Common myeloid progenitor, CD34-positive (primary cell): ENCODE results near the gene KCNG2.

Experiments
- CTCF ChIA-PET: fragments of 350-600 bp; sonication (Branson Sonifier 250); formaldehyde crosslinking; loops from one replicate; lab custom pipeline; 2021; ENCODE audit warnings: antibody characterized with exemption; lab: Charles Lee
- POLR2A ChIA-PET: fragments of 350-600 bp; sonication (Branson Sonifier 250); formaldehyde crosslinking; loops from one replicate; lab custom pipeline; 2021; ENCODE audit warnings: antibody characterized with exemption; lab: Charles Lee
- DNase-seq, 3 donors: peaks; one replicate each; pipeline versions ENCODE4 v3.0.0 to v3.0.0-alpha.2; 2013
- H3K27ac ChIP-seq, 2 experiments: 1 replicate in 1 of 2; 2 replicates in 1 of 2; pipeline ENCODE4 v1.7.0; 2013; ENCODE audit warnings: inconsistent platforms in 2 of 2, low read length in 2 of 2, mild to moderate bottlenecking in 2 of 2, low read depth in 1 of 2, moderate library complexity in 1 of 2; ENCODE audit not compliant: severe bottlenecking in 2 of 2, insufficient read depth in 1 of 2, poor library complexity in 1 of 2
- H3K27me3 ChIP-seq, 5 experiments: replicated peaks in 2 of 5; 1 replicate in 3 of 5; 2 replicates in 2 of 5; pipeline versions ENCODE4 v1.6.1 to v1.7.0; 2013; ENCODE audit warnings: low read length in 4 of 5, mild to moderate bottlenecking in 2 of 5, moderate library complexity in 2 of 5, inconsistent platforms in 1 of 5; ENCODE audit not compliant: insufficient read depth in 5 of 5, control insufficient read depth in 4 of 5
- H3K36me3 ChIP-seq, 4 experiments: 1 replicate in 2 of 4; 2 replicates in 2 of 4; pipeline versions ENCODE4 v1.6.1 to v1.7.0; 2013; ENCODE audit warnings: low read length in 3 of 4, control low read depth in 1 of 4, mild to moderate bottlenecking in 1 of 4; ENCODE audit not compliant: control insufficient read depth in 4 of 4, insufficient read depth in 4 of 4
- H3K4me1 ChIP-seq, 4 experiments: 1 replicate in 3 of 4; 2 replicates in 1 of 4; pipeline versions ENCODE4 v1.6.1 to v1.7.1; 2013; ENCODE audit warnings: low read length in 3 of 4, mild to moderate bottlenecking in 3 of 4, control low read depth in 1 of 4, inconsistent platforms in 1 of 4, moderate library complexity in 1 of 4; ENCODE audit not compliant: control insufficient read depth in 4 of 4, insufficient read depth in 4 of 4; ENCODE audit errors: control extremely low read depth in 1 of 4
- H3K4me3 ChIP-seq, 7 experiments: 1 replicate in 4 of 7; 2 replicates in 3 of 7; pipeline versions ENCODE4 v1.5.1 to v1.7.0; 2013; ENCODE audit warnings: mild to moderate bottlenecking in 7 of 7, low read length in 6 of 7, moderate library complexity in 6 of 7, inconsistent platforms in 2 of 7, low read depth in 2 of 7, control low read depth in 1 of 7; ENCODE audit not compliant: insufficient read depth in 4 of 7, control insufficient read depth in 1 of 7; ENCODE audit errors: extremely low read depth in 1 of 7
- H3K9me3 ChIP-seq, 5 experiments: 1 replicate in 4 of 5; 2 replicates in 1 of 5; pipeline versions ENCODE4 v1.6.1 to v1.7.1; 2013; ENCODE audit warnings: low read length in 4 of 5, mild to moderate bottlenecking in 2 of 5, inconsistent platforms in 1 of 5, low read depth in 1 of 5, moderate library complexity in 1 of 5; ENCODE audit not compliant: control insufficient read depth in 4 of 5, insufficient read depth in 2 of 5; ENCODE audit errors: control extremely low read depth in 1 of 5
- WGBS: methylation state at CpG from one replicate; pipeline ENCODE4 v1.1.5; 2013; ENCODE audit not compliant: insufficient coverage; 5-methylcytosine and 5-hydroxymethylcytosine counted together

The KCNG2 gene

DNA sequence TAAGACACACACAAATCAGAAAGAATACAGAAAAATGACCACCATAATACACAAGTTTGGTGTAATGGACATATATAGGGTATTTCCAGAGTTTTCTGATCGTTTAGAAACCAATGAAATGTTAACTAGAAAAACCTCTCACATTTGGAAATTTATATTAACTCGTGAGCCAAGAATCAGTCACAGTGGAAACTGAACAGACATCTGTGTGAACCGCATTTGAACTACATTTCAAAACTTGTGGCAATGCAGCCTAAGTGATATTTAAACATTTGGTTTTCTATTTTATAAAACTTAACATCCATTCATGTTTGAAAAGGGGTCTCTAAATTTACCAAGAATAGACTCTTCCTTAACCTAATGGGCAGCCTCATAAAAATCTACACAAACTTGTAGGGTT lies 29.0 kb upstream of the KCNG2 start:
- POLR2A ChIA-PET = no interaction called here
- H3K27me3 ChIP-seq = peaks cover 0 to 30% (median 2%) of the 10 kb centered on the region in 5 experiments
- no peaks in the 10 kb centered on the region for H3K36me3 ChIP-seq
- DNase-seq = no peak
- 57% methylated on average over 1 of the region's 3 CpGs for WGBS
- H3K4me1 ChIP-seq = no peaks in the 10 kb centered on the region
- H3K27ac ChIP-seq = no peak overlapping the region
- H3K4me3 ChIP-seq = no peak overlapping the region
- peaks cover 3 to 19% (median 9%) of the 10 kb centered on the region in 5 experiments for H3K9me3 ChIP-seq
- CTCF ChIA-PET = no interaction called here

DNA sequence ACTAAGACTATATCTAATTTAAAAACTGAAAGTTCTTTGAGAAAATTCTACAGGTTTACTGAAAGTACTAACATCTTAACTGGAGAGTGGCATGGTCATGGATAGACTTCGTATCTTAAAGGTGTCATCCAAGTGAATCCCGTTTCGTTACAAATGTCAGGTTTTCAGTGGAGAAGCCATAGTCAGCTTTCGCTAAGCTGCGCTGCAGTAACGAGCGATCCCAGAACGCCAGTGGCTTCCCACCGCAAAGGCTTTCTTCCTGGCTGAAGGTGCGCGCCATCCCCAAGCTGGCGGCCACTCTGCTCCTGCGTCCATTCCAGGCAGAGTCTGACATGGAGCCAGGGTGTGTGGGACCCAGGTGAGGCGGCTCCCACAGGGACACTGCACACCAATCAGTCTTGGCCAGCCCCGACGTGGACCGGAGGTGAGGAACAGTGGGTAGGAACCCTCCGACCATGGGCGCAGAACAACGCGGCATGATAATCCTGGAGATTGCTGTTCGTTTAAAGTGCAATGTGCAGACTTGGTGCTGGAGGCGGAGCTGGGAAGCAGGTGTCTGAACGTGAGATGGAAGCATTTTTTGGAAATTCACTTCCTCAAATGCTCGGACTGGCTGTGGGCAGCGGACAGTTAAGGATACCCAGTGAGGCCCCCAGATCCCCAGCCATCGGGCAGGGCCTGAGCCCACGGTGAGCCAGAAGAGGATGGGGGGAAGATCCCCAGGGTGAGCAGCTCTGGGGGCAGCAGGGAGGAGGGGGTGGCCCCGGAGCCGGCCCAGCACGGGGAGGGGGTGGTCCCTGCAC lies 27.8 kb upstream of the KCNG2 start:
- DNase-seq = no peak
- Histone ChIP-seq H3K27me3 (peaks cover 0 to 34% (median 2%) of the 10 kb centered on the region in 5 experiments), H3K9me3 (peaks cover 3 to 19% (median 9%) of the 10 kb centered on the region in 5 experiments), H3K4me3 (no peak overlapping the region), H3K4me1 (no peaks in the 10 kb centered on the region), H3K27ac (no peak overlapping the region), H3K36me3 (no peaks in the 10 kb centered on the region)
- ChIA-PET POLR2A (no interaction called here), CTCF (no interaction called here)
- 88% methylated on average over 23 of the region's 31 CpGs for WGBS

DNA sequence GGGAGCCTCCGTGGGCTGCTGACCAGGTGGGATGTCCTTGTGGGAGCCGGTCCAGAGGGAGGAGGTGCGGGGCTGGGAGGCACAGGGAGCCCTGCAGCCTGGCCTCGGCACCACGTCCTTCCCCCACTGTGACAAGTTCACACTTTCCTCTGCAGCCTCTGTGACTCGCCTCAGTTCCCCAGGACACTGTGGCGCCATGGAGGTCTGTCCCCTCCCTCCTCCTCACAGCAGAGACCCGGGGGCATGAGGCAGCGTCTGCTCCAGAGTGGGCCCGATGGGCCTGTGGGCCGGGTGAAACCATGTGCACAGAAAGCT lies 27.3 kb upstream of the KCNG2 start:
- Histone ChIP-seq H3K4me1 (no peaks in the 10 kb centered on the region), H3K36me3 (no peaks in the 10 kb centered on the region), H3K27me3 (peaks cover 0 to 34% (median 2%) of the 10 kb centered on the region in 5 experiments), H3K4me3 (no peak overlapping the region), H3K9me3 (peaks cover 3 to 19% (median 9%) of the 10 kb centered on the region in 5 experiments), H3K27ac (no peak overlapping the region)
- WGBS = 81% methylated on average over 10 of the region's 11 CpGs
- no peak for DNase-seq
- ChIA-PET POLR2A (no interaction called here), CTCF (no interaction called here)

DNA sequence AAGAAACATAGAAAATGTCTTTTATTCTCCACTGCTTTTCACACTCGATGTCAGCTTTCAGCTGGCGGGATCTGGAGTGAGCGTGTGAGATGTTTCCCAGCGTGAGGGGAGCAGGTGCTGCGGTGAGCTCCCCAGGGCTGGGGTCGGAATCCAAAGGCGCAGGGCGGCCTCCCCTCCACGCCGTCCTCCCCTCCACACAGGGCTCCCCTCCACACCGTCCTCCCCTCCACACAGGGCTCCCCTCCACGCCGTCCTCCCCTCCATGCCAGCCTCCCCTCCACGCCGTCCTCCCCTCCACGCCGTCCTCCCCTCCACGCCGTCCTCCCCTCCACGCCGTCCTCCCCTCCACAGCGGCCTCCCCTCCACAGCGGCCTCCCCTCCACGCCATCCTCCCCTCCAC lies 26.9 kb upstream of the KCNG2 start:
- Histone ChIP-seq H3K27ac (no peak overlapping the region), H3K36me3 (no peaks in the 10 kb centered on the region), H3K9me3 (peaks cover 3 to 19% (median 9%) of the 10 kb centered on the region in 5 experiments), H3K4me1 (no peaks in the 10 kb centered on the region), H3K27me3 (peaks cover 0 to 34% (median 2%) of the 10 kb centered on the region in 5 experiments), H3K4me3 (no peak overlapping the region)
- POLR2A ChIA-PET = no interaction called here
- CTCF ChIA-PET = no interaction called here
- no peak for DNase-seq
- WGBS = 96% methylated on average over 5 of the region's 24 CpGs

DNA sequence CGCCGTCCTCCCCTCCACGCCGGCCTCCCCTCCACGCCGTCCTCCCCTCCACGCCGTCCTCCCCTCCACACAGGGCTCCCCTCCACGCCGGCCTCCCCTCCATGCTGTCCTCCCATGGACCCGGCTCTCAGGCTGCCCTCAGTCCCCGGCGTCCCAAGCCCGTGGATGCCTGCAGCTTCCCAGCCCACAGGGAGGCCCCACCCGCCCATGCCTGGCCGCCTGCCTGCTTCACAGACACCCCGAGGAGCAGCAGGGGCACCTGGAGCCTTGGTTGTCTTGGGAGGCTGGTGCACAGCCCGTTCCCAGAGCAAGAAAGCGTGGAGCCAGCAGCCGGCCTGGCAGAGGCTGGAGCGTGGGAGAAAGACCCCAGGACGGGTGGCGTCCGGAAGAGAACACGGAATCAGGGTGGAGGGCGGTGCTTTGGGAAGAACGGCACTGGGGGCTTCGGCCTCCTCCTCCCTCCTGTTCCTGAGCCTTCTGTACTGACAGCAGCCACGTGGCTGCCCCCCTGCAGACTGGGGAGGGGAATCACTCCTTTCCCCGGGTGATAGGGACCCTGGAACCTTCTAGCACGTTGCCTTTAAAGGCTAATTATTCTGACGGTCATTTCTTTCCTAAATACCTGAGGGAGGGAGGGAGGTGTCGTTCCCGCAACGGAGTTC lies 26.2 kb upstream of the KCNG2 start:
- Histone ChIP-seq H3K4me1 (no peaks in the 10 kb centered on the region), H3K27ac (no peak overlapping the region), H3K4me3 (no peak overlapping the region), H3K9me3 (peaks cover 3 to 19% (median 9%) of the 10 kb centered on the region in 5 experiments), H3K27me3 (peaks cover 0 to 31% (median 2%) of the 10 kb centered on the region in 5 experiments), H3K36me3 (no peaks in the 10 kb centered on the region)
- DNase-seq = no peak
- POLR2A ChIA-PET = no interaction called here
- CTCF ChIA-PET = no interaction called here
- WGBS = 84% methylated on average over 26 of the region's 35 CpGs

DNA sequence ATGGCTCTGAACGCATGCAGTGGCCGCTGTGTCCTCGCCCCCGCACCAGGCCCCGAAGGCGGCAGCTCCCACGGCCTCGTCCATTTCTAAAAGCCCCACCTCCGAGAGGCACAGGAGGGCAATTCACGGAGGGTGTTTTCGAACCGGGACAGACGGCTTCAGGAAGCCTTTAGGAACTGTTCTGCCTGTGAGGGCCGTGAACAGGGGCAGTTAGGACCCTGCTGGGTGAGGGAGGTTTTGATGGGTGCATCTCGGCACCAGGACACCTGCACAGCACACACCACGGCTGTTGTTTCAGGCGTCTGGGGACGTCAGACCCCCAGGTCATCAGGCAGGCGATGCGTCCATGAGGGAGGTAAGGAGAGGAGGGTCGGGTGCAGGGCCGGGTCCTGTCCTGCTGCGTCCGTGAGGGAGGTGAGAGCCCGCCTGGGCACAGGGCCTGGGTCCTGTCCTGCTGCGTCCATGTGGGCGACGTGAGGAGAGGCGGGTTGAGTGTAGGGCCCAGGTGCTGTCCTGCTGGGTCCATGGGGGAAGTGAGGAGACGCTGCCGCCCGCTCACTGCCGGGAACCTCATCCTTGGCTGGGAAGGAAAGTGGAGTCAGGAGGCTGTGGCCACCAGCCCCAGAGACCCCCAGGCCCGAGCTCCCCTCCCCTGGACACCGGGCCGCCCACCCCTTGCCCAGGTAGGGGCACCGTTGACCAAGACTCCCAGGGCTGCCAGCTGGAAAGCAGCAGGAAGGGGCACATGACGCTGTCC lies 25.5 kb upstream of the KCNG2 start:
- POLR2A ChIA-PET = no interaction called here
- peaks cover 0 to 35% (median 4%) of the 10 kb centered on the region in 5 experiments for H3K27me3 ChIP-seq
- no peak overlapping the region for H3K4me3 ChIP-seq
- CTCF ChIA-PET = interaction anchor here (1.1 kb wide), 1 partner anchor 11 kb away, joined by 4 read pairs; no protein-coding TSS in a partner anchor
- no peaks in the 10 kb centered on the region for H3K36me3 ChIP-seq
- H3K9me3 ChIP-seq = peaks cover 3 to 16% (median 9%) of the 10 kb centered on the region in 5 experiments
- DNase-seq = no peak
- no peak overlapping the region for H3K27ac ChIP-seq
- H3K4me1 ChIP-seq = no peaks in the 10 kb centered on the region
- WGBS = 88% methylated on average over 33 of the region's 38 CpGs
